Body of pancreas (tissue), 4 donors: ENCODE data around the gene TSPOAP1.

ENCODE experiments used
- CTCF ChIP-seq, 7 experiments: fragments of 450-650 bp in 4 of 7; fragments of 200-600 bp in 3 of 7; sonication (generic) in 3 of 7; IDR thresholded peaks; one replicate each; pipeline ENCODE4 v1.5.1; 2016 to 2019; ENCODE audit warnings: antibody characterized with exemption in 7 of 7
- POLR2A ChIP-seq, 3 donors: fragments of 450-650 bp; IDR thresholded peaks; one replicate each; pipeline ENCODE4 v1.6.1; 2016; ENCODE audit warnings: antibody characterized with exemption in 3 of 3, mild to moderate bottlenecking in 2 of 3

GRCh38 chr17:58285422-58285810, 43.2 kb downstream of the TSPOAP1 start:
- no peak for TF ChIP-seq CTCF (IDR thresholded peaks at IDR 0.05)
- no peak for TF ChIP-seq POLR2A (IDR thresholded peaks at IDR 0.05)
